Islet of Langerhans (tissue), 1 donor: ENCODE results near the gene SRSF1.
A peak's percentile ranks its signal among the peaks of the same experiment; 100 is the strongest.

Source experiments
- FAIRE-seq: peaks from one replicate; lab custom pipeline; 2011; peaks lifted over from hg19 to GRCh38; lab: Jason Lieb, UNC

SRSF1 gene

DNA sequence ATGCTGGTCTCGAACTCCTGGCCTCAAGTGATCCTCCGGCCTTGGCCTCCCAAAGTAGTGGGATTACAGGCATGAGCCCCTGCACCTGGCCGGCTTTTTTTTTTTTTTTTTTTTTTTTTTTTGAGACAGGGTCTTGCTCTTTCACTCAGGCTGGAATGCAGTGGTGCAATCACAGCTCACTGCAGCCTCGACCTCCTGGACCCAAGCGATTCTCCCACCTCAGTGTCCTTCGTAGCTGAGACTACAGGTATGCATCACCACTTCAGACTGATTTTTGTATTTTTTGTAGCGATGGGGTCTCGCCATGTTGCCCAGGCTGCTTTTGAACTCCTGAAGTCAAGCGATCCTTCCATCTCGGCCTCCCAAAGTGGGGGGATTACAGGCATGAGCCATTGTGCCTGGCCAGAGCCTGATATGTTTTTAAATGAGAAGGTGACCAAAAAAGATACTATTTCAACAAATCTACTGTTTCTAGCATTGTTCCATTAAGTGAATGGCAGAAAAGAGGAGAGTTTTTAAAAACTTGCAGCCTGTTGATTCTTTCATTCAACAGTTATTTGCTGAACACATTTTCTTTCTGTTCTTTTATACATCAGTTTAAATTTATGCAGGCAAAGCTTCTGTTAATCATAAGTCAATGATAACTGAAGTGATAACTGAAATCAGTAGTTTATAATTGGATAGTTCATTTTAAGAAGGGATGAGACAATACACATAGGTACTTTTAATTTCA lies 3.2 kb upstream of the SRSF1 start:
- FAIRE-seq: no peak

DNA sequence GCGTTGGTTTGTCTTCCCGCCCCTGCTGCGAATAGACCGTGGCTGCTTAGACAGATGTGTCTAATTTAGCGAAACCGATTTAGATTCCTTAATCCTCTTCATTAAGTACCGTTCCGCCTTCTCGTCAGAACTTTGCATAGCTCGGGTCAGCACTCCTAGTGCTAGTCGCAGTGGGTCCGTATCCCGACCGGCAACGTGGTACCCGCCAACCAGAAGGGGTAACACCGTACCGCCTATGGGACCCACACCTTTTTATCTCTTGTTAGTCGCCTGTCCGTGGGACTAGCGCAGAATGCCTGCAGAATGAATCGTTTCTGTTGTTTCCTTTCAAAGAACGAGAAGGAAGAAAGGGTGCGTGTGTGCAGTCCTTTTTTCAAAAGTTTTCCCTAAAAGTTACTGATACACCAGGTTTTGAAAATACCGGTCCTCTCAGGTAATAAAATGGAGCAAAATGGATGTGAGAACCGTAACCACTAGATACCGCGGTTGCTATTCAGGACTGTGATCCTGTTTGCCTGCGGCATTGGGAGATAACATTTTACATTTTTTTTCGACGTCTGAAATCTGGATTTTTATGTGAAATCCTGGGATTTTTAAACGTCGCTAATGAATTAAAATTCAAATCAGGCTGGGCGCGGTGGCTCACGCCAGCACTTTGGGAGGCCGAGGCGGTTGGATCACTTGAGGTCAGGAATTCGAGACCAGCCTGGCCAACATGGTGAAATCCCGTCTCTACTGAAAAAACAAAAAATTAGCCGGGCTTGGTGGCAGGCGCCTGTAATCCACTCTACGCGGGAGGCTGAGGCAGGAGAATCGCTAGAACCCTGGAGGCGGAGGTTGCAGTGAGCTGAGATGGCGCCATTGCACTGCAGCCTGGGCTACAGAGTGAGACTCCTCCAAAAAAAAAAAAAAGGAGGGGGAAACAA lies 998 bp upstream of the SRSF1 start:
- no peak for FAIRE-seq

DNA sequence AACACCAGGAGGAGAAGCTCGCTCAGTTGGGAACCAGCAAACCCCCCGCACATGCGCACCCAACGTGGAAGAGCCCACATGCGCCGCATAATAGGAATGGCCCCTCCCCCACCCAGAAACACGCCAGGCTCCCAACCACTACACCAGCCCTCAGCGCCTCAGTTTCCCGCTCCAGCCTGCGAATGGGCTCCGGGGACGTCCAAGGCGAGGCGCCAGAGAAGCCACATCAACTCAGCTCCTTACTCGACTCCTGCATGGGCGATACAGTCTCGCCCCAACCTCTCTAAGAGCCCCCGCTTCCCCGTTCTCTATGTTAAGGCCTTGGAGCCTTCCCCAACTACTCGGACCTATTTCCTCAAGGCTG lies 504 bp downstream of the SRSF1 start:
- no peak for FAIRE-seq

DNA sequence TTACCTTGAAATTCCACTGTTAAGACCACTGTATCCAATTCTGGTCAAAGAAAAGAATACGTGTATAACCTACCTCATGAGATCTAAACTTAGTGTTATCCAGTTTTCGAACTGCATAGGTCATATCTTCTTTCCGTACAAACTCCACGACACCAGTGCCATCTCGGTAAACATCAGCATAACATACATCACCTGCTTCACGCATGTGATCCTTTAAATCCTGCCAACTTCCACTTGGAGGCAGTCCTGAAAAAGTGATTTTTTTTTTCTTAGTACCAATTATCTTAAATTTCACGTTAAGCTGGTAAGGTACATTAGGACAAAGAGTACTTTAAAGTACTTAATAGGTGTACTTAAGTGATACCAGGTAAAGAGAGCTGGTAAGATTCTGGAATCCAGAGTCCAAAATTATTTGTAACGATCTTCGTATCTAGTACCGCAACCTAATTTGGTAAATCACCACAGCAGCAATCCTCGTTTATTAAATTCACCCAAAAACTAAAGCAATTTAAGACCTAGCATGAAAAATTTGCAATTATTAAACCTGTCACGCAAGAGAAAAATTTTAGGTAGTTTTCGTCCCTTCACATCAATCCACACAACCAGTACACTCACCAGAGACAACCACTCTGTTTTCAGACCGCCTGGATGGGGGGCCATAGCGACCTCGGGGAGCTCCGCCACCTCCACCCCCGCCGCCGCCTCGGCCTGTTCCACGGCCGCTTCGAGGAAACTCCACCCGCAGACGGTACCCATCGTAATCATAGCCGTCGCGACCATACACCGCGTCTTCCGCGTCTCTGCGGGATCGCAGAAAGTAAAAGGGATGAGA lies 1.1 kb downstream of the SRSF1 start:
- FAIRE-seq: no peak

DNA sequence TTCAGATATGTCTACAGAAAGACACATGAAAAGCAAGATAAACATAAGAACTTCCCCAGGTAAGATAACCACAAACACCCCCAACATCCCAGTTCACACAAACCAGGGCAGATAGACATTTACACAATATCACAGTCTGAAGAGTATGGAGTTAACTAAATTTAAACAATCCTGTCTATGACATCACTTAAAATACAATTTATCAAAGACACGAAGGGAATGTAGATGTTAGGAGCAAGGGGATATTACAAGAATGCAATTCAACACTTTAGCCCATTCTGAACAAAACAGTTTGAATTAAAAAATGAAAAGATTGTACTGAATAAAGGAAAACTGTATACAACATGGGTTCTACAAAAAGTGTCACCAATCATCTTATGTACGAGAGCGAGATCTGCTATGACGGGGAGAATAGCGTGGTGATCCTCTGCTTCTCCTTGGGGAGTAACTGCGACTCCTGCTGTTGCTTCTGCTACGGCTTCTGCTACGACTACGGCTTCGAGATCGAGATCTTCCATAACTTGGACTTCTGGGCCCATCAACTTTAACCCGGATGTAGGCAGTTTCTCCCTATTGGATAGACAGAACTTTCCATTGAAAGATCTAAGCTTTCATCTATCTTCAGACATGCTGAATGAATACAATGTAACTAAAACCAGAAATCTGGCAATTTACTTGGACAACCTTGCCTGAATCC lies 1.9 kb downstream of the SRSF1 start:
- no peak for FAIRE-seq

DNA sequence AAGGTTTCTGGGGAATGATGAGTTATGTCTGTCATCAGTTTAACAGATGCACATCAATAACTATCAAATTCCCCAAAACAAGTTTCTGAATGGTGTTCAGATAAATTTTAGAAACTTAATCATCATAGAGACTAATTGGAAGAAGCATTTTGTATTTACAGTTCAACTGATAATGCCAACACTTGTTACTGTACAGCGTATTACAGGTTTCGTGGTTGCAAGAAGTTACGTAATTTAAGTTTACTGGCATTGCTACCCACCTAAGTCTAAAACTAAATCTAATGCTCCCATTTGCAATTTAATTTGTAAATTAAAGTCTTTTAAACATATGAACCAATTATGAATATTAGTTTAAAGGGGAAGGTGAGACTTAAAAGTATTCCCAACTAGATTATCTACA lies 3.0 kb downstream of the SRSF1 start:
- FAIRE-seq: no peak

DNA sequence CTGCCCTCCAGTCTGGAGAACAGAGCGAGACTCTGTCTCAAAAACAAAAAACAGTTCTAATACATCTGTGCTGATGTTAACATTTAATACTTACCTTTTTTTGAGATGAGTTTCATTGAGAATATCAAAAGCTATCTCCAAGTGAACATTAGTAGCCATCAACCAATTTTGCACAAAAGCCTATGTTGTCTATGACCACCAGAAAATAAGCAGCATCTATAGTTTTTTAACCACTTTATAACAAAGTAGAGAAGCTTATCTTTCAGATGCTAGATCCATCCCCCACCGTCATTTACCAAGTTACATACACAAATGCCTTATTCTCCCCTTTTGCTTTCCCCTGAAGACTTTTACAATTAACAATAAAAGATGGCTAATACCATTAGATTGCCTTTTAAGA lies 4.1 kb downstream of the SRSF1 start:
- FAIRE-seq: no peak

DNA sequence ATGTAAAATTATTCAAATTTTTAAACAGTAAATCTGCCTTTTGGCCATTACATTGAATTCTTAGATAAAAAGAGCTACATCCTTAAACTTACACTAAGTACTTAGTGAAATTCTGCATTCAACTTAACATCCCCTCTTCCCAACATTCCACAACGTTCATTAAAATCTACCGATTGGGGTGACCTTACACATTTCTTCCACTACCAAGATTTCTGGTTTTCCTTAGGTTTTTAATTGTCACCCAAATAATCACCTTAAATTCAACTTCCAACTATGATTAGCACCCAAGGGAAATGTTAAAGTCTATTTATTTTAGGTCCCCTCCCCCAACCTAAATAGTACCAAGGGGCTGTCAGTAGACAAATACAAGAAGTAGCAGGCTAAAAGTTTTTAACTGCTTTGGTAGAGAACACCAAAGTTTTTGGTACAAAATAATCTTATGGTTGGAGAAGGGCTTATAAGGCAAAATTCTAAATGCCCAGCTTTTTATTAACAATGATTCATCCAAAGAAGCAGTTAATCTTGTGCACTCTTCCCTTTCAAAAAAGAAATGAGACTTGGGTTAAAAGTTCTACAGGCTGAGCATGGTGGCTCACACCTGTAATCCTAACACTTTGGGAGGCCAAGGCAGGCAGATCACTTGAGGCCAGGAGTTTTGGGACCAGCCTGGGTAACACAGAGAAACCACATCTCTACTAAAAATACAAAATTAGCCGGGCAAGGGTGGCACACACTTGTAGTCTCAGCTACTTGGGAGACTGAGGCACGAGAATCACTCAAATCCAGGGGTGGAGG lies 4.7 kb downstream of the SRSF1 start:
- no peak for FAIRE-seq

DNA sequence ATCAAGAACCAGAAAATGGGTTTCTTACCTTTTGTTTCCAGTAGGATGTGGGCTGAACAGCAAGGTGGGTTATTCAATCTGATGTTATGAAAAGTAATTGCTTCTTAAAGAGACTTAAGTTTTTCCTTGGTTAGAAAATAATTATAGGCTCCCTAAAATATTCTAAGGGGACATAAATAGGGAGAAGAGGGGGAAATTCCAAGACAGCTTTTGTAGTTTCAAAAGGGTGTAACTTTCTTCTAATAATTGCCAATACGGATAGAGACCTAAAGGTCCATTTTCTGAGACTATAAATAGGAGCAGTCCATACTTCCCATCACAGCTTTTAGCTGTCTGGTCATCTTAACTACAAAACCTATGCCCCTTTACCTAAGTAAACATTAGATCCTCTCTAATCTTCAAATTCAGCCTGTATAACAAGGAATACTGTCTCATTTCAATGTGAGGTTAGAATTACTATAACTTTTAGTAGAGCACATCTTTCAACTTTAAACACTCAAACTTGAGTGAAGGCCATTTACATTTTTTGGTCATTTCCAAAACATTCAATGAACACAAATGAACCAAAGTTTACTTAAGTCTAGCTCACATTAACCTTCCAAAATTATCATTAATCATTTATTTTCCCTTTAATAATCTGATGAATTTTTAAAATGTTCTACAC lies 5.5 kb downstream of the SRSF1 start:
- no peak for FAIRE-seq

DNA sequence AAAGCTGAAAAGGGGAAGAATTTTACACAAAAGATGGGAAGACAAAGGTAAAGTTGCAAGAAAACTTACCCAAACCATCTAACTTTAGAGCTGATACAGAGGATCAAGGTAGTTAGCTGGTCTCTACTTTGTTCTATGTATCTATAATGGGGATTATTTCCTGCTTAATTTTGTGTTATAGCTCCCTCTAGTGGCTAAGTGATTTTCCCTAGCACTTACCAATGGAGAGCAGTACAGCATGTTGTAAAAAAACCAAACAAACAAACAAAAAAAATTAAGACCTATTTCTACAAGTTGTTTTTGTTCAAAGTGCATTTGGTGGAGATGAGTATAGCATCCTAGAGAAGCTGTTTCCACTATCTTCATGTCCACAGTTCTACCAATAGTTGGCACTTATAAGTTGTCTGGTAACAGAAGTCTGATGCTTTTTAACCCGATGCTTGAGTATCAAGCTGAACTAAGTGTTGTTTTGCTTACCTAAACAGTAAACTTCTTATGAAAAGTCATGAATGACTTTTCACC lies 7.5 kb downstream of the SRSF1 start:
- peak; percentile 95 for FAIRE-seq

DNA sequence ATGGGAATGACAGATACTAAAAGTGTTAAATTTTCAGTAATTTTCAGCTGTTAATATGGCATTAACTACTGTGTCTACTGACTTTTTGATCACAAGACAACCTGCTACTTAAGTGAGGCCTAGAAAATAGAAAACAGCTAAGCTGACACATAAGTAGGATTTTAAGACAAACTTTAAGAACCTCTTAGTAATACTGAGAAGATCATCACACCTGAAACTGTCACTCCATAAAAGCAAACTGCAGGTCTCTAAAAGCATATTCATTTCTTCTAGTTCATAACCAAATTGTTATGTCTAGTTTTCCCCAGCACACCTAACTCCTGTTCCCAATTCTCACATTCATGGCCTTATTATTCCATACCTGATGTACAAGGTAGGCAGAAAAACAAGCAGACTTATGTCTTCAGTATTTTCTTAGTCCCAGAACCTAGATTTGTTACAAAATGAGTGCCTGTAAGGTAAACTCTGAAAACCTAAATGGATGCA lies 8.0 kb downstream of the SRSF1 start:
- no peak for FAIRE-seq

DNA sequence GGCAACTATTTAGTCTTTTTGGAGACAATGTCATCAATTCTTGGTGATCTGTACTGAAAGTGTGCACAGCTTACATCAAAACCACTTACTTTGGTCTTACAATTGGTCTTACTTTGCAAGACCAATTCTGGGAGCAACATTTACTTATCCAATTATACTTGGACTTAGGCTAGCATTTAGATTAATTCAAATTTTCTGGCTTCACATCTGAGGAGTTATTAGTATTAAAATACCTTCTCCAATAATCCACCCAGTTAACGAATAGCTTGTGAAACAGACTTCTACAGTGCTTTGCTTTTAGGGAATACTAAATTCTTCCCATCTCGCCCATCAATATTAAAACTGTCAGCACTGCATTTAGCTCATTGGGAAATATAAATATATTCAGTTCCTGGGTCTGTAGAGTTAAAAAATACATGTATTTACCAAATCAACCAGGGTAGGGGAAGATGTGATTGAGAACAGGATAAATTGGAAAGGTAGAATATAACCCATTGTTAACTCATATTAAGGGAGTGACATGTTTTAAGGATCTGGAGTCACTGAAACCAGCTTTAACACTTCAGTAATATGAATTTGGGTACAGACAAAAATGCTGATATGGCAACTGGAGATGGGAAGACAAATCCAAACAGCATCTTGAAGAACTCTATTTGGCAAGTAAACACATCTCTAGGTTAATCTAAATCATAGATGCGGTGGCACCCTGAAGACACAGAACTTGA lies 9.8 kb downstream of the SRSF1 start:
- no peak for FAIRE-seq

DNA sequence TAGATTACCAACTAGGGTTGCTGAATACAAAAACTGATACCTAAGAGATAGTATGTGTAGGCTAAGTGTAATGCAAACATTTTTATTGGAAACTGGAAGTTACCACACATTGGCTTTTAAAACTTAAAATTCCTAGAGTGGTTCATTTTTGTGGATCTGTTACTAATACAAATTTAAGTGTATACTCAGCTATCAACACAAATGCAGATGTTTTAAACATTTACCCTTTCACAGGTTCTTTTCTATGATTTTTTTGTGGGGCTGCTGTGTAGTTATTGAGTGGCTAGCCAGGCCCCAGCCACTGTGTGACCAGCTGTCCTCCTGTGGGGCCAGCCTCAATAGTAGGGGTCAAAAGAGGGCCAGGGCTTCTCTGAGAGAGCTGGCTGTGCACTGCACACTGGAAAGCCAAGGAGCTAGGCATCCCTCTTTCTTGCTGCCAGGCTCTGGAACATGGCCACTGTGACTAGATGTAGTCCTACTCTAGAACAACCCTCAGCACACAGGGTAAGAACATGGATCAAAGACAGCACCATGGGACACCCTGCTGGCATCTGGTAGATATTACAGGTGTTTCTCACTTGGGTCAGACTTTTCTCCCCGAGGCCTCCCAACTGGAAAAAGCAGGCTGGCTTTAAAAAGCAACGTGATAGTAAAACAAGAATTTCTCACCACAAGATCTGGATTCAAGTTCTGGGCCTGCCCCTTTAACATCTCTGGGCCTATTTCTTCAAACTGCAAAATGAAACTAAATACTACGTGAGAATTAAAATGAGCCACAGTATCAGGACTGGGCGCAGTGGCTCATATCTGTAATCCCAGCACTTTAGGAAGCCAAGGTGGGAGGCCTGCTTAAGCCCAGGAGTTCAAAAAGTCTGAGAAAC lies 11.7 kb downstream of the SRSF1 start:
- FAIRE-seq: peak; percentile 17

DNA sequence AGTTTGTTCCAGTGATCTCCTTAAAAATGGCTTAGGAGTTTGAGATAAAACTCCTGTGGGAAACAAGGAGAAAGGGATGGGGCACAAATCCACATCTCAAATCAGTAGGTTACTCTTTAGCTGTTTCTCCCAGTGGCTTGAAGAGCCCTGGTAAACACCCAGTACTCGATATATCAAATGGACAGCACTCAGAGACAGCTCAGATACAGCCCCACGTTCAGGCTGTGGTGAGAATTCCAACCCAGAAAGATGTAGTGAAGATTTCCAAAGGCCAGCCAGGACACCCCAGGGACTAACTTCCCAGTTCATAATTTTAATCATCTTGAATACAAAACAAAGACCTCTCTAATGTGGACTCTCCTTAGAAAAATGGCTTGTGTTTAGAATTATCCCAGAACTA lies 12.6 kb downstream of the SRSF1 start:
- no peak for FAIRE-seq

DNA sequence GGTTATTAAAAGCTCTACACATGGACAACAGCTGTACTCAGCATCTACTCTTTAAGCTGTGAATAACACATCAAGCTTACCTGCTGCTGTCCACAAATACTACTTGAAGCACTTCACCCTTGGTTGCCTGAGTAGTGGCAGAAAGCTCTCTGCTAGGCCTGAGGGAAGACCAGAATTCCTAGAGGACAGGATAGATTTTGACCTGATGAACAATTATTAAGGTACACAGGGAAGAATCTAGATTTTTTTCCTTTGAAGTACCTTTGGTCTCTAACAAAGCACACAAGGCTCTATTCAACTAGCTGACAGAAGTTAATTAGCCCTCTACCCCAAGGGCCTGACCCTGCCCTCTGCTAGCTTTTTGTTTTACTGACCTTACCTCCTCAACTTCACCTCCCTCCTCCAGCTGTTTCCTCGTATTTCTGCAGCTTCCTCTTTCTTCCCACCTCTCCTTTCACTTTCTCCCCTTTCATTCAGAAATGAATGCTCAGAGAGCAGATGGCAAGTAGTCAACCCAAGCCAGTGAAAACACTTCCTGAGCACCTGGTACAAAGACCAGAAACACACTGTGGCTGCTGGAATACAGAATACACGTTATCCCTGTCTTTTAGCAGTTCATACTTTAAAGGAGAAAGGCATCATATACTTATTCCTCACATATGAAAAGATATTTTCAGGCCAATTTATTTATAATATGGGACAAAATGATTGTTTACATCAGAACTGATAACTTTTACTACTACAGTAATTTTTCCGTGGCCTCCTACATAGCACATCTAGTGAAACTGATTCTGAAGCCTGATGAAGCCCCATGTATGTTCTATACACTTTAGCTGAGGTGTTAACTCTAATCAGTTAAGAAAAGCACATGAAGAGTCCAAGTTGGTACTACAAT lies 13.3 kb downstream of the SRSF1 start:
- FAIRE-seq: no peak

DNA sequence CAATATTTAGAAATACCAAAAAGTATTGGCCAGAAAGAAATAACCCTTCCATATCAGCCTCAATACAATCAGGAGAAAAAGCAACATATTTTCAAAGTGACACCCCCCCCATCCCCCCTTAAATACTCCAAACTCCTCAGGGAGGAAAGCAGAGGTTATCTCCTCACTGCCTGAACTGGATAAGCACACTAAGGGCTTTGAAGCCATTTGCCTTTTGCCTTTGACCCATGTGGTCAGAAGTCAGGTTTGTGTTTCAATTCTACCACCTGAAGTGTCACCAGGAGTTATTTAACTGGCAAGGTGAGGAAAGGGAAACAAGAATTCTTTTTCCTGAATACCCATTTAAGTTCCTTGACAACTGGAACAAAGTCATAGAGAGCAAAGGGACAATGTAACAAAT lies 15.5 kb downstream of the SRSF1 start:
- no peak for FAIRE-seq

DNA sequence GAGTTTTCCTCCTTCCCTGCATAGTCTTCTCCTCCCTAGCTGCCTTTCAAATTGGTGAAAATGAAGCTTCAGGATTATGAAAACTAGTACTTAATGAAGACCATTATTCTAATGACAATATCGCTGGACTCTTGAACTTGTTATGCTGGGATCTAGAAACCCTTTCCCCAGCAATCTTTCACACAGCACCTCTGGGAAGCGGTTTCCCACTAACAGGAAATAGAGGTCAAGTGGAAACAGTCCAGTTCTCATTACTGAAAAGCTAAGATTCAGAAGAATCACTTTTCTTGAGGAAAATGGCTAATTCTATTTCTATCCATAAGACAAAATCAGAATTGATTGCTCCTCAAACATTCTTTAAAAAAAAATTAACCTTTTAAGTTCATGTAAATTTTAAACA lies 17.0 kb downstream of the SRSF1 start:
- FAIRE-seq: no peak
